Activated CD8-positive, alpha-beta T cell treated with anti-CD3 and anti-CD28 coated beads, Interleukin-2, amount 10 ng/mL, durations not matched to agents 7 days and 5 days (primary cell): ENCODE data around the gene LRRC7. TPM values are rescaled to one million over a fixed set of nuclear protein-coding genes. Genes with fewer than 3 reads are reported as not detected.

Source experiments
- ATAC-seq: fragments of 150-1000 bp; cut with Tn5 transposase; one replicate; pipeline ENCODE4 v1.10.0; 2021; ENCODE audit warnings: moderate library complexity
- CTCF ChIA-PET: fragments of 350-600 bp; sonication (Branson Sonifier 250); formaldehyde crosslinking; loops from one replicate; lab custom pipeline; 2021; ENCODE audit warnings: antibody characterized with exemption; lab: Charles Lee
- POLR2A ChIA-PET: fragments of 350-600 bp; sonication (Branson Sonifier 250); formaldehyde crosslinking; loops from one replicate; lab custom pipeline; 2021; ENCODE audit warnings: antibody characterized with exemption; lab: Charles Lee
- DNase-seq: peaks from one replicate; pipeline ENCODE4 v3.0.0-alpha.2; 2020
- H3K27ac Mint-ChIP-seq: one replicate; pipeline ENCODE4 v1.8.0; 2021; ENCODE audit warnings: mild to moderate bottlenecking, mixed read lengths
- H3K27me3 Mint-ChIP-seq: one replicate; pipeline ENCODE4 v1.8.0; 2021; ENCODE audit warnings: low read depth, mixed read lengths
- H3K36me3 Mint-ChIP-seq: one replicate; pipeline ENCODE4 v1.8.0; 2021; ENCODE audit warnings: low read depth, mixed read lengths
- H3K4me1 Mint-ChIP-seq: one replicate; pipeline ENCODE4 v1.8.0; 2021; ENCODE audit warnings: low read depth, mixed read lengths
- H3K4me3 Mint-ChIP-seq: one replicate; pipeline ENCODE4 v1.8.0; 2021; ENCODE audit warnings: mild to moderate bottlenecking, mixed read lengths
- H3K9me3 Mint-ChIP-seq: one replicate; pipeline ENCODE4 v1.8.0; 2022; ENCODE audit warnings: mixed read lengths; ENCODE audit not compliant: insufficient read depth
- total RNA-seq, 2 experiments: library from RNA; stranded (reverse); gene quantifications; one replicate each; pipeline ENCODE4 v1.2.3, GENCODE V29; 2021

Gene LRRC7
- total RNA-seq, 2 experiments from 2014 or later: 0.08 to 0.16 TPM

DNA sequence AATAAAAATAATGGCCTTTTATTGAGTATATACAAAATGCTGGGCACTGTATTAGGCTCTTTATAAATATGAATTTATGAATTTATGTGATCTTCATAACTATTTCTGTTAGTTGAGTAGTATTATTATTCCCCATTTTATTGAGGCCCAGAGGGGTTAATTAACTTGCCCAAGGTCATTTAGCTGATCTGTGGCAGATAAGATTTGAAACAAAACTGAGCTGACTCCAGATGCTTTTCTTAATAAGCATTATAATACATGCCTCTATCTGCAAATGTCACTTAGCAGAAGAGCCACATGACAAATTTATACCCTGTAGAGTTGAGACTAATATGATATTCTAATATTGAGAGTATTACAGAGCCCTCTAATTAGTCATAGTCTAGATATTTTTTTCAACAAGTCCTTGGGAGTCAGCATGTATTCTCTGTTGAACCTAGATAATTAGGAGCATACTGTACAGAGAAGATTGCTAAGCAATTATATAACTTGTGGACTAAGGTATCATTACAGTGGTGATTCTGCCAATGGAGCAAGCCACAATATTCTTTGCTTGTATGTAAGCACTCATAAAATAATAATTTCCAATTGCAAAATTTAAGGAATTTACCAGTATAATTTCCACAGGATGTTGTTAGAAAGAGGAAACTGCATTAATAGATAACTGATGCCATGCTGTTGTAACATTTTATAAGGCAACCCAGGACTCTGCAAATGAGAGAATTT, 525.7 kb downstream of the LRRC7 start:
- peaks cover 3% of the 10 kb centered on the region for H3K27me3 Mint-ChIP-seq
- ChIA-PET CTCF (no interaction called here), POLR2A (no interaction called here)
- ATAC-seq (no peak), DNase-seq (no peak)
- no peak overlapping the region for H3K4me3 Mint-ChIP-seq
- no peak overlapping the region for H3K27ac Mint-ChIP-seq
- no peaks in the 10 kb centered on the region for H3K9me3 Mint-ChIP-seq
- no peaks in the 10 kb centered on the region for H3K4me1 Mint-ChIP-seq
- H3K36me3 Mint-ChIP-seq: no peaks in the 10 kb centered on the region

DNA sequence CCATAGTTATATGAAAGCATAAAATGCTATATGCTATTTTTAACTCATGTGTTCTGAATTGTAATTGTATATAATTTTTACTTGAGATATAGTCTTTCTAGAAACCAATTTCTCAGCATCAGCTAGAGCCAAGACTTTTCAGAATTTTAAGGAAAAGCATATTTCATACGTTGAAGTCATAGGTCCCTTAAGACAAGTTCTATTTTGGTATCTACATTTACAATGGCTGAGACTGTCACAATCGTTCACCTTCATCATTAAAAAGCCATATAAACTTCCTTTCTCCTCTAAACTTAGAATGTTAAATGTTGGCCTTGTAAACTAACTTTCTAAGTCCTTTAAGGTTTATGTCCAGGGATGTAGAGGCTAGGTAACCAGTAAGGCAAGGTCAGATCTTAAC, 533.5 kb downstream of the LRRC7 start:
- CTCF ChIA-PET: no interaction called here

DNA sequence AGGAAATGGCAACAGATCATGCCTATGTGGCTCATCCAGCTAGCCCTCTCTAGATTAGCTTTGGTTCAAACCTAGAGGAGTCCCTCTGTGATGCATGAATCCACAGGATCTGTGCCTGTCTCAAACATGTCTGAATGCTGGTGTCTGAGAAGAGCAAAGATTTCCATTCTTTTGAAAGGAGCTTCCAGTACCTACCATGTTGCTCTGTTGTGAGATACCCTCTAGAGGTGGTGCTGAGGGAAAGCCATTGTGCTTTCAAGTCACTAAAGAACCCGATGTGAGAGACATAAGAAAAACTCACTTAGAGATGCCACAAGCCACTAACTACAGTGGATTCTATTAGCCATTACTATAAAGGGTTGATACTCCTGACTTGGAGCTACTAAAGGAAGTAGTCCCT, 534.1 kb downstream of the LRRC7 start:
- Mint-ChIP-seq H3K9me3 (no peaks in the 10 kb centered on the region), H3K27ac (no peak overlapping the region), H3K36me3 (no peaks in the 10 kb centered on the region), H3K27me3 (no peaks in the 10 kb centered on the region), H3K4me1 (no peaks in the 10 kb centered on the region), H3K4me3 (no peak overlapping the region)
- no peak for DNase-seq
- ATAC-seq: no peak
- ChIA-PET POLR2A (no interaction called here), CTCF (no interaction called here)

More for the DNA sequence above, 533.5 kb downstream of the LRRC7 start:
- no peaks in the 10 kb centered on the region for H3K4me1 Mint-ChIP-seq
- ATAC-seq: no peak
- no peak overlapping the region for H3K4me3 Mint-ChIP-seq
- POLR2A ChIA-PET: no interaction called here
- H3K27me3 Mint-ChIP-seq: no peaks in the 10 kb centered on the region
- no peaks in the 10 kb centered on the region for H3K9me3 Mint-ChIP-seq
- no peak overlapping the region for H3K27ac Mint-ChIP-seq
- no peak for DNase-seq
- H3K36me3 Mint-ChIP-seq: no peaks in the 10 kb centered on the region

DNA sequence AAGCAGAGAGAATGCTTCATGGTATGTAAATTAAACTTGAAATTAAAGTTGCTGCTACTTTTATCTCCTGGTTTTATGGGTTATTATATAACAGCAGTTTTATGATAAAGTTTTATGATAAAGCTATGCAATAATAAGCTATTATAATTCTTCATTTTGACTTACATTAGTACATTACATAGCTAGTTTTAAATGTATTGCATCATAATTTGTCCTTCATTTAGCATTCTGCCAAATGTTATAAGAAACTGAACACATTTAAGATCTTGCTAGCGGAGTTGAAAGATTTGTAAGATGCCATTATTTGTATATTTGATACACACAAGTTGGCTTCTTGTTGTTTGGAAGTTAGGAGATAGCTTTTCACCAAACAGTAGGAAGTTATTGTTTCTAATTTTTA, 536.0 kb downstream of the LRRC7 start:
- H3K9me3 Mint-ChIP-seq: no peaks in the 10 kb centered on the region
- H3K27ac Mint-ChIP-seq: no peak overlapping the region
- ChIA-PET POLR2A (no interaction called here), CTCF (interaction anchor here (2.2 kb wide), 1 partner anchor 30 kb away, joined by 6 read pairs; no protein-coding TSS in a partner anchor)
- no peak overlapping the region for H3K4me3 Mint-ChIP-seq
- no peak for ATAC-seq
- H3K27me3 Mint-ChIP-seq: no peaks in the 10 kb centered on the region
- no peaks in the 10 kb centered on the region for H3K36me3 Mint-ChIP-seq
- no peak for DNase-seq
- H3K4me1 Mint-ChIP-seq: no peaks in the 10 kb centered on the region

DNA sequence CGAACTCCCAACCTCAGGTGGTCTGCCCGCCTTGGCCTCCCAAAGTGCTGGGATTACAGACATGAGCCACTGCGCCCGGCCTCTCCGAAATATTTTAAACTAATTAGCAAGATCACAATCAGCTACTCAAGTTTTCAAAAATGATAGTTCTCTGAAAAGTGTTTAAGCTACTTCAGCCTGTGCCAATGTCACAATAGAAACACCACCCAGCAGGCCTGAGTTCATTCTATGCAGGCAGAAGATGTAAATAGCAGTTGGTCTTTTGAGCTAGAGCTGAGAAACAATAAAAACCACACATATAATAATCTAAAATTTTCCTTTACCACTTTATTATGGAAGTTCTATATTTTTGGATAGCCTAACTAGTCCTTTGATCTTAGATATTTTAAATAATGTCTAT, 541.5 kb downstream of the LRRC7 start:
- Mint-ChIP-seq H3K27me3 (peaks cover 5% of the 10 kb centered on the region), H3K4me3 (no peak overlapping the region), H3K9me3 (no peaks in the 10 kb centered on the region), H3K4me1 (no peaks in the 10 kb centered on the region), H3K27ac (no peak overlapping the region), H3K36me3 (no peaks in the 10 kb centered on the region)
- POLR2A ChIA-PET: no interaction called here
- ATAC-seq: no peak
- DNase-seq: no peak
- CTCF ChIA-PET: no interaction called here

DNA sequence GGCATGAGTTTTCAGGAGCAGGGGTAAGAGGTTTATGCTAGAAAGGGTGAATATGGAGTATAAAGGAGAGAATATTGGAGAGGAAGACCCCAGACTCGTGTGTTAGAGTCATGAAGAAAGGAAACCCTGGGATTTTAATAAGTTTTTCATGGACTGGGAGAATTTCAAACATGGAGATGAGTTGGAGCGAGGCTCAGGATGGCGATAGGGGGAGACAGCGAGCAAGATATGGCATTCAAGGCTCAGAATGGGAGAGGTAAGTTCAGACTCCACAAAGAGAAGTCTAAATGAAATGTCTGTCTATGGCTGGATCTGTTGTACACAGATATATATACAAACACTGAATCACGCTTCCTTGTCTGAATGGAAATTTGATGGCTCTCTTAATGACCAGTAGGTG, 545.1 kb downstream of the LRRC7 start:
- no peak for ATAC-seq
- ChIA-PET CTCF (no interaction called here), POLR2A (no interaction called here)

DNA sequence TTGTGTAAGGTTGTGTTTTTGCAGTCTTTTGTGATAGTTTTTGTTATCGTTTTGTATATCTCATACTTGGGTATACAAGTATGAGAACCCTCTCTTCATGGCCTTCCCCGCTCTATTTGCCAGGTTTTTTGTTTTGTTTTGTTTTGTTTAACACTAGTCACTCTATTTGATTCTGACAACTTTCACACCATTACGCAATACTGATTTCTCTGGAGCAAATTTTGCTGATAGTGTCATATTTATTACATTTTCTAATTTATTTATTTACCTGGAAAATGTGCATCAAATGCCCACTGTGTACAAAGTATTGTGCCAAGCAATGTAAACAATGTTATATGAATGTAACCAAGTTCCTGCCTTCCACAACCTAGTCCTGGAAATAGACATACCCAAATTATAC, 547.6 kb downstream of the LRRC7 start:
- Mint-ChIP-seq H3K9me3 (no peaks in the 10 kb centered on the region), H3K27me3 (peaks cover 11% of the 10 kb centered on the region), H3K4me3 (no peak overlapping the region), H3K4me1 (no peaks in the 10 kb centered on the region), H3K36me3 (no peaks in the 10 kb centered on the region), H3K27ac (no peak overlapping the region)
- ATAC-seq: no peak
- ChIA-PET POLR2A (no interaction called here), CTCF (no interaction called here)
- DNase-seq: no peak

More for the DNA sequence above, 545.1 kb downstream of the LRRC7 start:
- DNase-seq: no peak
- no peaks in the 10 kb centered on the region for H3K9me3 Mint-ChIP-seq
- no peaks in the 10 kb centered on the region for H3K4me1 Mint-ChIP-seq
- H3K36me3 Mint-ChIP-seq: no peaks in the 10 kb centered on the region
- H3K27me3 Mint-ChIP-seq: peaks cover 6% of the 10 kb centered on the region
- H3K27ac Mint-ChIP-seq: no peak overlapping the region
- H3K4me3 Mint-ChIP-seq: no peak overlapping the region

DNA sequence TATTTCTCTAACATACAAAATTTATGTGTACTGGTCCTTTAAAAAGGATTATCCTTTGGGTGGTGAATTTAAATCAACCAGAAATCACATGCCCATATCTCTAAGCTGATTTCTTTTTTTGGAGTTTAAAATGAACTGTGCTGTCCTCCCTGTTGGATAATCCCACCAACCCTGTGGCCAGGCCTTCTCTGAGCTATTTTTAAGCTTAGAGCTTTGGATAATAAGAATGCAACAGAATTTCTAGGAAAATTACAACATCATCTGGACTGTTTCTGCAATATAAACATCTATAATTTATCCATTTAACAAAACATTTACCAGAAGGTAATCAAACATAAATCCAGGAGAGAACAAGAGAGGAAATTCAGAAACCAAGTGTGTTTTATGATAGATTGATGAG, 549.3 kb downstream of the LRRC7 start:
- DNase-seq (no peak), ATAC-seq (no peak)
- H3K36me3 Mint-ChIP-seq: no peaks in the 10 kb centered on the region
- no peaks in the 10 kb centered on the region for H3K4me1 Mint-ChIP-seq
- H3K27me3 Mint-ChIP-seq: peaks cover 11% of the 10 kb centered on the region
- CTCF ChIA-PET: no interaction called here
- no peaks in the 10 kb centered on the region for H3K9me3 Mint-ChIP-seq
- H3K27ac Mint-ChIP-seq: no peak overlapping the region
- no peak overlapping the region for H3K4me3 Mint-ChIP-seq
- POLR2A ChIA-PET: no interaction called here

DNA sequence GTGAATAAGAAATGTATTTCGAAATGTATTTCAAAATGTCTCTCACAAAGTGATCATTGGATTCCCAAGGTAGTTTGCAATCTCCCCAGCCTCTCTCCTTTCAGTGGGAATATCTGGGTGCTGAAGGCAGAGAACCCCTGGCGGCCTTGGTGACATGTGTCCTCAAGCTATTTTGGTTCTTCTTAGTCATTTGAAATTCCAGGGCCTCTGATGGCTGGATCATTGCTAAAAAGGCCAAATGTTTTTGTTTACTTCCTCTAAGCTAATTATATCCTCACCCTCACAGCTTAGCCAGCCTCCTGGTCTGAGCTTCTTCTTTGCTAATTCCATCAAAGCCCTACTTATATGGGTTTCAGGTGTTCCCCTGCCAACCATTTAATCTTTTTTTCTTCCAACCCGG, 566.4 kb downstream of the LRRC7 start:
- ChIA-PET CTCF (interaction anchor here (0.8 to 1.8 kb wide), 13 partner anchors 12 to 381 kb away, joined by 3 to 6 read pairs (median 4); no protein-coding TSS in a partner anchor), POLR2A (no interaction called here)
- ATAC-seq (no peak), DNase-seq (no peak)
- no peaks in the 10 kb centered on the region for H3K4me1 Mint-ChIP-seq
- H3K36me3 Mint-ChIP-seq: no peaks in the 10 kb centered on the region
- H3K9me3 Mint-ChIP-seq: no peaks in the 10 kb centered on the region
- no peak overlapping the region for H3K27ac Mint-ChIP-seq
- H3K4me3 Mint-ChIP-seq: no peak overlapping the region
- peaks cover 15% of the 10 kb centered on the region for H3K27me3 Mint-ChIP-seq

DNA sequence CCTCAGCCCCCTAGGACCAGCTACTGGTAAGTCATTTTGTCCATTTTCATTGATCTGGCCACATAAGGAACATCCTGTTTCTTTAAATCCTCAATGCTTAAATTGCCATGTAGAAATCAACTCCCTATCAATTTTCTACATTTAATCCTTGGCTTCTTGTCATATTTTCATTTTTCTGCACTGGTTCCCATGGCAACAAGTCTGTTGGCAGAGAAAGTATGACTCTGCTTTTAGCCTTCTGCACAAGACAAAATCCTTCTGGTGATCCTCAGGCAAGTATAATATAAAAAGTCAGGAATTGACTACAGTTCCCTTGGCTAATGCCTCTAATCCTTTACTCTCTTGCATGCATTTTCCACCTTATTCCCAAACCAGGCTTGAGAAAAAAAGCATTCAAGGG, 572.6 kb downstream of the LRRC7 start:
- POLR2A ChIA-PET: no interaction called here

DNA sequence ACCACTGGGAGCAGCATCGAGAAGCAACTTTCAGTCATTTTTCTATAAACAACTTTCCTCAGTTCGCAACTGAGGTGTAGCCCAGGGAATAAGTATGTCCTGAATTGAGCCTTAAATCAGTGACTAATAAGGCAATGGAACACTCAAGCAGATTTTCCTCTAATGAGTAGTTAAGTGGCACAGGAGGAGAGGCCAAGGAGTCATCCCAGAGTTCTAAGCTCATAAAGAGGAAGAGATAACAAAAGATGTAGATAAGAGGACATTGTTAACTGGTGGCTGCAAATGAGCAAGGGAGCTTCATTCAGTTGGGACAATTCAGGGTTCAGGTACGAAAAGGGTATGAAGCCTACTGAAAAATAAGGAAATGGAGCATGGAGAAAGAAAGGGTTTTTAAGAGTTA, 573.2 kb downstream of the LRRC7 start:
- DNase-seq: no peak
- no peak overlapping the region for H3K4me3 Mint-ChIP-seq
- POLR2A ChIA-PET: no interaction called here
- peaks cover 5% of the 10 kb centered on the region for H3K27me3 Mint-ChIP-seq
- H3K36me3 Mint-ChIP-seq: no peaks in the 10 kb centered on the region
- no peaks in the 10 kb centered on the region for H3K9me3 Mint-ChIP-seq
- CTCF ChIA-PET: interaction anchor here (1.1 to 1.9 kb wide), 2 partner anchors 8 to 9 kb away, joined by 4 to 9 read pairs; no protein-coding TSS in a partner anchor
- H3K27ac Mint-ChIP-seq: no peak overlapping the region
- no peaks in the 10 kb centered on the region for H3K4me1 Mint-ChIP-seq
- no peak for ATAC-seq

More for the DNA sequence above, 572.6 kb downstream of the LRRC7 start:
- H3K4me1 Mint-ChIP-seq: no peaks in the 10 kb centered on the region
- H3K36me3 Mint-ChIP-seq: no peaks in the 10 kb centered on the region
- DNase-seq: no peak
- no peak overlapping the region for H3K4me3 Mint-ChIP-seq
- CTCF ChIA-PET: no interaction called here
- no peak for ATAC-seq
- peaks cover 6% of the 10 kb centered on the region for H3K27me3 Mint-ChIP-seq
- no peak overlapping the region for H3K27ac Mint-ChIP-seq
- no peaks in the 10 kb centered on the region for H3K9me3 Mint-ChIP-seq

DNA sequence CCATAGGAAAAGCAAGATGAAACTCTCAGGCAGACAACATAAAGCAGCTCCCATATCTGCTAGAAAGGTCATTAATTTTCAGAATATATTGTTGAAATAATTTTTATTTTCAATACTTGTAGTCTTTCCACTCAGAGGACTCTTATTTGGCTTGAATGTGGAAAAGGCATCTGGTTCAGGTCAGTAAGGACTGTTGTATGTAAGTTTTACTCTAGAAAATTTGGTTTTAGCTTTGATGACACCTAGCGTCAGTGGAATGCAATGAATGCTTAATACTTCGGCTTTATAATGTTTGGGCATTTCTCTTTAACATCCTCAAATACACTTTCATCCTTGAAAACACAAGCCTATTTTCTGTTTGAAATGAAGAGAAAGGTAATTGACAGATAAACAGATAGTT, 574.4 kb downstream of the LRRC7 start:
- ChIA-PET POLR2A (no interaction called here), CTCF (interaction anchor here (1.1 to 1.9 kb wide), 2 partner anchors 8 to 9 kb away, joined by 4 to 9 read pairs; no protein-coding TSS in a partner anchor)
- Mint-ChIP-seq H3K27me3 (peaks cover 4% of the 10 kb centered on the region), H3K36me3 (no peaks in the 10 kb centered on the region), H3K4me3 (no peak overlapping the region), H3K27ac (no peak overlapping the region), H3K9me3 (no peaks in the 10 kb centered on the region), H3K4me1 (no peaks in the 10 kb centered on the region)
- ATAC-seq (no peak), DNase-seq (no peak)
